Fibroblast of lung (primary cell): Measurements from ENCODE around the gene MEG3.

ENCODE experiments used
- CTCF ChIP-seq, 2 donors: IDR thresholded peaks in 1 of 2; conservative IDR thresholded peaks in 1 of 2; 1 replicate in 1 of 2; 2 replicates in 1 of 2; pipeline ENCODE4 v1.5.1; 2011 to 2012; ENCODE audit warnings: low read length in 2 of 2, control low read depth in 1 of 2, inconsistent platforms in 1 of 2, low read depth in 1 of 2, mild to moderate bottlenecking in 1 of 2
- EZH2 ChIP-seq: IDR thresholded peaks from 2 replicates; pipeline ENCODE4 v1.5.1; 2012; ENCODE audit warnings: low read length, control low read depth, mild to moderate bottlenecking; ENCODE audit errors: missing control alignments

GRCh38 chr14:100800041-100800440, 25.9 kb upstream of the MEG3 start:
- TF ChIP-seq CTCF (conservative IDR thresholded peaks at IDR 0.05 in 1 of 2, IDR thresholded peaks at IDR 0.05 in 1 of 2; ENCODE audit: low read depth in 1 of 2, low read length in 2 of 2) (no peak), EZH2 (no peak)
